Measurements from ENCODE around the gene TRIM28.
"Not testable (repeated sequence)": the region's sequence is repeated elsewhere in the genome, so short reads cannot be mapped to it uniquely, and the experiment has no call there.

Gene TRIM28

DNA sequence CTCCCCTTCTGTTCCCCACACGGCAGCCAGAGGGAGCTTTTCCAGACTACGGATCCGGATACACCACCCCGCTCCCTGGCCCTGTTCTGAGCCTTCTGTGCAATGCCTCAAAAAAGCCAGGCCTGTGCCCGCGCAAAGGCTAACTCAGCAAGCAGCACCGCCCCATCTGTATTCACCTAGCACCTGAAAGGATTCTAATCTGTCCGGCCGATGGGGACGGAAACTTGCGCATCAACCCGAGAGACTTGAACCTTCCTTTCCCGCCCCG is 24.8 kb upstream of the TRIM28 start:
- no peak for DNase-seq (ENCODE audit: low read depth in 2 of 2)

DNA sequence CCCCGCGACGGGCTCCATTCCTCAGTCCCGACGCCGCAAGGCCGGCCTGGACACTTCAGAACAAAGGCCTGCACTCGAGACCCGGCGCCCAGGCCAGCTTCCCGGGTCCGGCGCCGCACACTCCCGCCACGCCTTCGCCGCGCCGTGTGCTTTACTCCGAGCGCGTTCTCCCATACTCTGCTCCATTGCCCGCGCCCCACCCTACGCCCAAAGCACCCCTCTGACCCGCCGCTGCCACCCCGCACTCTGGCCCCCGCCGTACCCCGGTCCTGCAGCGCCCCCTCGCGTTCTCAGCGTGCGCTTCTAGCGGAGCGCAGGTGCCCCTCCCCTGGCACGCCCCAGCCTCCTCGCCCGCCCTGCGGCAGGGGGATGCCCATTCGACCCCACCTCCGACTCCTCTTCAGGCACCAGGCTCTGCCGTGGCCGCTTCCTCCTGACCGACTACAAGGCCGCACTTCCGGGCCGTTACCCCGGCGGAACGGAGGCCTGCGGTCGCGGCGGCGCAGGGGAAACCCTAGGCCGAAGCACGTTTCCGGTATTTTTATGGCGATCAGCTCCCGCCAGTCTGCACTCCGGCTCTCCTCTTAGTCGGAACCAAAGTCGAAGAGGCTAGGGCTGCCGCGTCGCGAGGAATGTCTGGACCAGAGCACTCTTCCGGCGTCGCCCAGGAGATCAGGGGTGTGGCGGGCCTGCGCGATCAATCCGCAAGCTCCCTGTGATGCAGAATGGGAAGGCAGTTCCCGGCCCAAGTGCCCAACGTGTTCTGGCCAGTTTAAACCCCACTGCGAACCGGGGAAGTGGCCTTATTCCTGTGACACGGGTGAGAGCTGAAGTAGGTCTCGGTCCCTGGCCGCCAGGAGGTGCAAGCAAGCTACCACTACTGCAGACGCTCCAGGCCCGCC is 24.3 kb upstream of the TRIM28 start, which contains the start of gene ZBTB45:
Gene ZBTB45, minus strand, starts transcription at position 456 of the 902 bp plus-strand sequence. CDS start 2,137 bp downstream, outside the sequence.
- DNase-seq (ENCODE audit: low read depth in 2 of 2) = peak; percentile 68 to 81

DNA sequence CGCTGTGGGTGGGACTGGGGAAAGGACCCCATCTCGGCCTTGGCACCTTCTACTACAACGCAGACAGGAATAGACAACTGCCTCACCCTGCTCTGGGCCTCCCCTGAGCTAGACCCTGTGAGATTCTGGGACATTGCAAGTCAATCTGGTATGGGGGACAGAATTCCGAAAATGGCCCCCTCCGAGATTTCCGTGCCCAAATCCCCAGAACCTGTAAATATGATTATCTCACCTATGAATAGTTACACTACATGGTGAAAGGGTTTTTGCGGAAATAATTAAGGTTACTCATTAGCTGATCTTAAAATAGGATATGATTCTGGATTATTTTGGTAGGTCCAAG is 23.6 kb upstream of the TRIM28 start:
- no peak for DNase-seq (ENCODE audit: low read depth in 2 of 2)

DNA sequence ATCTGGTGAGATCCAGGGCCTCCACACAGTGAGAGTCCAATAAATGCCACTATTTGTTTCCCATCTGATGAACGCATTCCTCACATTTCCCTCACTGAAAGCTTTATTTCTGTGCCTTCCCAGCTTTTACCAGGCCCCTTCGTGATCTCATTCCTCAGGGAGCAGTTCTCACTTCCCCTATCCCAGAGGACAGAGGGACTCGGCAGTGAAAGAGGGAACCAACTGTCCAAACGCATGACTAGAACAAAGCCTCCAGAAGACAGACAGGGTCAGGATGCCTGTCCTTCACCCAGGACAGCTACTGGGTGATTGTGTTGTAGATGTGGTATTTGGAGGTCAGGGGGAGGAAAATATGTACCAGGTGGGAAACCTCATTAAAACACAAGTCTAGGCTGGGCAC is 22.2 kb upstream of the TRIM28 start:
- no peak for DNase-seq (ENCODE audit: low read depth in 2 of 2)

DNA sequence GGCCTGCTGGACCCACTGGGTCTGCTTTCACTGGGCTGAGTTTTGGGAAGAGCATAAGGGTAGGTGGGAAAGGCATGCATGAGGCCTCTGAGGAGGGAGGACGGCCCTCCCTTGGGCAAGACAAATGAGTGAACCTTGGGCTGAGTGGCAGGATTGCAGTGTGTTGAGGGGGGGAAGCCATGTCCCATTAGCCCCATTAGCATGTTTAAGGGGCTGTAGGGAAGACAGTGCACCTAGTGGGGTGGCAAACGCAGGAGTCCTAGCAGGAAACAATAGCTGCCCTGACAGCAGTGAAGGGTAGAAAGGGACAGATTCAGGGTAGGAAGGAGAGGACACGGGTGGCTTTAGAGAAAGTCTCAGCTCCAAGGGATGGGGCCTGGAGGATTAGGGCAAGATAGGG is 21.2 kb upstream of the TRIM28 start:
- DNase-seq (ENCODE audit: low read depth in 2 of 2) = no peak

DNA sequence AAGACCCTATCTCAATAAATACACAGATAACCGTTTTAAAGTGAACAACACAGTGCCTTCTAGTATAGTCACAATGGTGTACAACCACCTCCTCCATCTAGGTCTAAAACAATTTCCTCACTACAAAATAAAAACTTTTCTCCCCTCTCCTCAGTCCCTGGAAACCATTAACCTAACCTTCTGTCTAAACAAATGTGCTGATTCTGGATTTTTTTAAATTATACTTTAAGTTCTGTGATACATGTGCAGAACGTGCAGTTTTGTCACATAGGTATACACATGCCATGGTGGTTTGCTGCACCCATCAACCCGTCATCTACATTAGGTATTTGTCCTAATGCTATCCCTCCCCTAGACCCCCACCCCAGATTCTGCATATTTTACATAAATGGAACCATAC is 14.5 kb upstream of the TRIM28 start:
- no peak for DNase-seq (ENCODE audit: low read depth in 2 of 2)

DNA sequence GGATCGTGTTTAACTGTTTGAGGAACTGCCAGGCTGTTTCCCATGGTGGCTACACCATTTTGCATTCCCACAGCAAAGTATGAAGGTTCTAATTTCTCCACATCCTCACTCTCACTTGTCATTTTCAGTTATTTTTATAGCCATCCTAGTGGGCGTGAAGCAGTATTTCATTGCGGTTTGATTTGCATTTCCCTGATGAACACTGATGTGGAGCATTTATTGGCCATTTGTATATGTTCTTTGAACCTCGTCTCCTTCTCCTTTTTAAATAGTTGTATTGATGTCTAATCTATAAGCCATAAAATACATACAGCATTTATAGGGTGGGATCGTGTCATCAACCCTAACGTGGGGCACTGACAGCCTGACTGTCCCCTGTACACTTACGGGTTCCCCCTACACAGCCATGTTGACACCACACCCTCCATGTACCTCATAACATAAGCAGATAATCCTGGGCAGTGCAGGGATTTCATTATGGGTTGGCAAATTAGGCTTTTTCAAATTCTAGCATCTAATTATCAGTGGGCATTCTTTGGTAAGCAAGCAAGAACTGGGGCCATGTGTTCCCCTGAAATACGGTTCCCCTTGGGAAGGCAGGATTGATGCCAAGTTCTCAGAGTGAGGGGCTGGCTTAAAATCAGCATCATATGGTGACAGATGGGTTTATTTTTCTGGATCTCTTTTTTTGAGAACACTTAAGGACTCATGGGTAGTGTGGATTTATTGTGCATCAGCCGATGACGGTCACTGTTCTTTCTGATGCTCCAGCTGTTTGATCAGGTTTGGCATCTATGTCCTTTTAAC is 12.6 kb upstream of the TRIM28 start:
- no peak for DNase-seq (ENCODE audit: low read depth in 2 of 2)

DNA sequence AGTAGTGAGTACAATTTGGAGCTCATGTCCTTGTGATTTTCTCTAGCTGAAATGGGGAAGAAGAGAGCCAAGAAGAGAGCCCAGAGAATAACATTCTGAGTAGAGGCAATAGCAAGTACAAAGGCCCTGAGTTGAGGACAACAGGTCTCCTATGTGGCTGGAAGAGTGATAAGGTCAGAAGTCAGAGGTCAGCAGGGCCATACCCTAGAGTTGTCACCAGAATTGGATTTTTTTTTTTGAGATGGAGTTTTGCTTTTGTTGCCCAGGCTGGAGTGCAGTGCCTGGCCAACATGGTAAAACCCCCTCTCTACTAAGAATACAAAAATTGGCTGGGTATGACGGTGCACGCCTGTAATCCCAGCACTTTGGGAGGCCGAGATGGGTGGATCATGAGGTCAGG is 8.0 kb upstream of the TRIM28 start:
- DNase-seq (ENCODE audit: low read depth in 2 of 2) = no peak

DNA sequence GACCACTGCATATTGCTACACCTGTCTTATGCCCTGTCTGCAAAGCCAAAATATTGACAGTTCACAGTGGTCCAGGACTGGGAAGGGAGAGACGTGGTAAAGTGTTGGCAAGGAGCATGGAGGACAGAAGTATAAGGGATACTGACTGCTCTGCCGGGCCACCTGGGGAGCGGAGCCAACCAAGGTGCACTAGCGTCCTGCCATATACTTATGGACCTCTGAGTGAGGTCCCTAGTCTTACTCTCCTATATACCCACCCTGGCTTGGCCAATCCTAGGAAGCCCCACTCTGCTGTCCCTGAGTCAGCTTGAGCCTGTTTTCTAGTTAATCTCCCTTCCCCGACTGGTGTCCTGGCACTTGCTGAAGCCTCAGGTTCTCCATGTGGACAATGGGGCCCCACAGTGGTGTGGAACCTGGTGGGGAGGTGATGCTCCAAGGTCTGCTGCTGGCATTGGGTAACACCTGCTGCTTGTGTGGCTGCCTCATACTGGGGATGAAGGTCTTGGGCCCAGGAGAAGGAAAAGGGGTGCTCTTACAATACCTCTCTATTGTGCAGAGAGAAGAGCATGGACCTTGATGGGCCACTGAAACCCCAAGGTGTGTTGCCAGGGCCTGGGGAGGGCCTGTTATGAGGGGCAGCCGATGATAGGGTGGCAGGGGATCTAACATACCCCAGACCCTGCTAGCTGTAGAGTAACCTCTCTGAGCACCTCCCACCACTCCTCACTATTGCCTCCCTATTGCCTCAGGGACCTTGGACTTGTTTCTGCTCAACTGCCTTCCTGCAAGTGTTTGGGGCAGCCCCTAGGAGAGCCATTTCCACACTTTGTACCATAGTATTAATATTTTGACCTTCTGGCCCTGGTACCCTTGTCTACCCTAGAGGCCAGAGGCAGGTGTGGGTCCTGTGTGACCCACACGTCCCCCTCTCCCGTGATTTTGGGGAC is 6.7 kb upstream of the TRIM28 start:
- DNase-seq (ENCODE audit: low read depth in 2 of 2) = no peak

DNA sequence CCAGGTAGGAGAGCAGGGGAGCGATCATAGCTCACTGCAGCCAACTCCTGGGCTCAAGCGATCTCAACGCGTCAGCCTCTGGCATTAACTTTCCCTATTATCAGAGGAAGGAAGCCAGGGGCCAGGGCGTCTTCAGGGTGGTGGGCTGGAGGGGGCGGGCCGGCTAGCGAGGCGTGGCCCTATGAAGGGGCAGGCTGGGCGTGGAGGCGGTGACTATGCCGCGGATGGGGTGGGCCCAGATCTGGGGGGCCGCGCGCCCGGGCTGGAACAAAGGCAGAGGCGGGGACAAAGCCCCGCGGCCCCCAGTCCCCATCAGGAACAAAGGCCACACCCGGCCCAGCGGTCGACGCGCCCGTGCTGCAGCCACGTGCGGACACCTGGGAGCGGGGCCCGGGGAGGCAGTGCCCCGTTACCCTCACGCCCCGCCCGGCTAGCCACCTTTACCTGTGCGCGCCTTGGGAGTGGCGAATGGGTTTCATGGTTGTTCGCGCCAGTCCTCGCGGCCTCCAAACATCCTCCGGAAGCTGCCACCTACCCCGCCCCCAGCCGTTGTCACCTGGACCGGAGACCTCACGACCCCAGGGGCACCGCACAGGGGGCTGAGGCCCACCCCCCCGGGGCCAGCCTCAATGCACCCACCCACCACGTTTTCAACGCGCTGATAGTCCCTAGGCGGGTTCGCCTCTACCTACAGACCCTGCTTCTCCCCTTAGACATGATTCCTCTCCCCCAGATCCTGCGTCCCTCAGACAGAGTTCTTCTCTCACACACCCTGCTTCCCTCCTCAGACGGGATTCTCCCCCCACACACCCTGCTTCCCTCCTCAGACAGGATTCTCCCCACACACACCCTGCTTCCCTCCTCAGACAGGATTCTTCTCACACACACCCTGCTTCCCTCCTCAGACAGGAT is 5.4 kb upstream of the TRIM28 start:
- DNase-seq (ENCODE audit: low read depth in 2 of 2) = no peak

DNA sequence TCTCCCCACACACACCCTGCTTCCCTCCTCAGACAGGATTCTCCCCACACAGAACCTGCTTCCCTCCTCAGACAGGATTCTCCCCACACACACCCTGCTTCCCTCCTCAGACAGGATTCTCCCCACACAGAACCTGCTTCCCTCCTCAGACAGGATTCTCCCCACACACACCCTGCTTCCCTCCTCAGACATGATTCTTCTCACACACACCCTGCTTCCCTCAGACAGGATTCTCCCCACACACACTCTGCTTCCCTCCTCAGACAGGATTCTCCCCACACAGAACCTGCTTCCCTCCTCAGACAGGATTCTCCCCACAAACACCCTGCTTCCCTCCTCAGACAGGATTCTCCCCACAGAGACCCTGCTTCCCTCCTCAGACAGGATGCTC is 4.7 kb upstream of the TRIM28 start:
- not testable (repeated sequence) for DNase-seq (ENCODE audit: low read depth in 2 of 2)

DNA sequence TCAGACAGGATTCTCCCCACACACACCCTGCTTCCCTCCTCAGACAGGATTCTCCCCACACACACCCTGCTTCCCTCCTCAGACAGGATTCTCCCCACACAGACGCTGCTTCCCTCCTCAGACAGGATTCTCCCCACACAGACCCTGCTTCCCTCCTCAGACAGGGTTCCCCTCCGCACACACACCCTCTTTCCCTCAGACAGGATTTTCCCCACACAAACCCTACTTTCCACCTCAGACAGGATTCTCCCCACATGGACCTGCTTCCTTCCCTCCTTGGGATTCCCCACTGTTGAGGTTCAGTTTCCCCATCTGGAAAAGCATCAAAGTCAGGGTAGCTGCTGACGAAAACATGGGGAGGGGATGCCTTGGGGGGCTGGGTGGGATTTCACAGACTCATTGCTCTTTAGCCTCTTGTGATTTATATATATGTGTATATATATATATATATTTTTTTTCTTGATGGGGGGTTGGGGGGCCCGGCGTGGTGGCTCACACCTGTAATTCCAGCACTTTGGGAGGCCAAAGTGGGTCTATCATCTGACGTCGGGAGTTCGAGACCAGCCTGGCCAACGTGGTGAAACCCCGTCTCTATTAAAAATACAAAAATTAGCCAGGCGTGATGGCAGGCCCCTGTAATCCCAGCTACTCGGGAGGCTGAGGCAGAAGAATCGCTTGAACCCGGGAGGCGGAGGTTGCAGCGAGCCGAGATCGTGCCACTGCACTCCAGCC is 1.1 kb upstream of the TRIM28 start:
- DNase-seq (ENCODE audit: low read depth in 2 of 2) = not testable (repeated sequence)

DNA sequence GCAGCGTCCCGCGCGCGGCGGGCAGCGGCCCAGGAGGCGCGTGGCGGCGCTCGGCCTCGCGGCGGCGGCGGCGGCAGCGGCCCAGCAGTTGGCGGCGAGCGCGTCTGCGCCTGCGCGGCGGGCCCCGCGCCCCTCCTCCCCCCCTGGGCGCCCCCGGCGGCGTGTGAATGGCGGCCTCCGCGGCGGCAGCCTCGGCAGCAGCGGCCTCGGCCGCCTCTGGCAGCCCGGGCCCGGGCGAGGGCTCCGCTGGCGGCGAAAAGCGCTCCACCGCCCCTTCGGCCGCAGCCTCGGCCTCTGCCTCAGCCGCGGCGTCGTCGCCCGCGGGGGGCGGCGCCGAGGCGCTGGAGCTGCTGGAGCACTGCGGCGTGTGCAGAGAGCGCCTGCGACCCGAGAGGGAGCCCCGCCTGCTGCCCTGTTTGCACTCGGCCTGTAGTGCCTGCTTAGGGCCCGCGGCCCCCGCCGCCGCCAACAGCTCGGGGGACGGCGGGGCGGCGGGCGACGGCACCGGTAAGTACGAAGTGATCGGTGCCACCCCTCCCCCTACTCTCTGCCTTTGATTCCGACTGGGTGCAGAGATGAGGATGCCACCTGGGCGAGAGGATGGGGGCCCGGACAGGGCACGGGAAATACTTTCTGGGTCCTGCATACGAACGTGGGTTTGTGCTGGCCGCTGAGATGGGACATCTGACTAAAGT is 874 bp downstream of the TRIM28 start:
- DNase-seq (ENCODE audit: low read depth in 2 of 2) = peak; percentile 54

DNA sequence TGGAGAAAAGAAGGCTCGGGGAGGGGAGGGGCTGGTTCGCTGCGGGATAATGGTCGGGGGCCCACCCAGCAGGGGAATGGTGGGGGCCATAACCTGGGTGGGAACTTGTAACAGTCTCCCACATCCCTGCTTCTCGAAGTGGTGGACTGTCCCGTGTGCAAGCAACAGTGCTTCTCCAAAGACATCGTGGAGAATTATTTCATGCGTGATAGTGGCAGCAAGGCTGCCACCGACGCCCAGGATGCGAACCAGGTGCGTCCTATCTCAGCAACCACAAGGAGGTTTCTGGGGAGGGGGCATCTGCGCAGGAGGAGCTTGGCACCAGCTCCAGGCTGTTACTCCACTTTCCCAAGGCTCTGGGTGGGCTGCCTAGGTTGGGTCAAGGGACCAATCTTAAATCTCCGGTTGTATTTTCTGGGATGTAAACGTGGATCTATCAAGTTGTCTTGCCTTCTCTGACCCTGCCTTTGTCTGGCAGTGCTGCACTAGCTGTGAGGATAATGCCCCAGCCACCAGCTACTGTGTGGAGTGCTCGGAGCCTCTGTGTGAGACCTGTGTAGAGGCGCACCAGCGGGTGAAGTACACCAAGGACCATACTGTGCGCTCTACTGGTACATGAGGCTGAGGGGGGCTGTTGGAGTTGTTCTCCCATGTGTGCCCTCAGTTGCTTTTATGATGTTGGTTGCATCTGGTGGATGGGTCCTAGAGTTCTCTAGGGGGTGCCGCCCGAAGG is 1.6 kb downstream of the TRIM28 start:
- no peak for DNase-seq (ENCODE audit: low read depth in 2 of 2)

DNA sequence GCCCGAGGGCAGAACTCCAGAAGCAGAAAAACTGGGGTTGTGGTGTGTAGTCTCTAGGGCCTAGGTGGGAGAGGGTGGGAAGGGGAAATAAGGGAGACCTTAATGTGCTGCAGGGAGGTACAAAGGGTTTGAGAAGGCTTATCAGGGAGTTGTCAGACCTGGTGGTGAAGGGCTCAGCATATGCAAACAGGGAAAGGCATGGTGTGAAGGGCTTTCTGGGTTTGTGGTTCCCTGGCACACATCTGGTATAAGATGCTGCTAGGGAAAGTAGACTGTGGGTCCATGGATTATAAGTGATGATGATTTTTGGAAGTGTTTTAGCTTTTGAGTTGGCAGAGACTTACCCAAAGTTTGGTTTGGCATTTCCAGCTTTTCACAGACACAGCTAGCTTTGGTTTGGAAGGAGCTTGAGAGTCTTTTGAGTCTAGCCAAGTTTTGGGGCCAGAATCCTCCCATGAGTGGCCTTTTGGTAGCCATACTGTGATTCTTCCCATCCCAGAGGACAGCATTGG is 2.2 kb downstream of the TRIM28 start:
- no peak for DNase-seq (ENCODE audit: low read depth in 2 of 2)

DNA sequence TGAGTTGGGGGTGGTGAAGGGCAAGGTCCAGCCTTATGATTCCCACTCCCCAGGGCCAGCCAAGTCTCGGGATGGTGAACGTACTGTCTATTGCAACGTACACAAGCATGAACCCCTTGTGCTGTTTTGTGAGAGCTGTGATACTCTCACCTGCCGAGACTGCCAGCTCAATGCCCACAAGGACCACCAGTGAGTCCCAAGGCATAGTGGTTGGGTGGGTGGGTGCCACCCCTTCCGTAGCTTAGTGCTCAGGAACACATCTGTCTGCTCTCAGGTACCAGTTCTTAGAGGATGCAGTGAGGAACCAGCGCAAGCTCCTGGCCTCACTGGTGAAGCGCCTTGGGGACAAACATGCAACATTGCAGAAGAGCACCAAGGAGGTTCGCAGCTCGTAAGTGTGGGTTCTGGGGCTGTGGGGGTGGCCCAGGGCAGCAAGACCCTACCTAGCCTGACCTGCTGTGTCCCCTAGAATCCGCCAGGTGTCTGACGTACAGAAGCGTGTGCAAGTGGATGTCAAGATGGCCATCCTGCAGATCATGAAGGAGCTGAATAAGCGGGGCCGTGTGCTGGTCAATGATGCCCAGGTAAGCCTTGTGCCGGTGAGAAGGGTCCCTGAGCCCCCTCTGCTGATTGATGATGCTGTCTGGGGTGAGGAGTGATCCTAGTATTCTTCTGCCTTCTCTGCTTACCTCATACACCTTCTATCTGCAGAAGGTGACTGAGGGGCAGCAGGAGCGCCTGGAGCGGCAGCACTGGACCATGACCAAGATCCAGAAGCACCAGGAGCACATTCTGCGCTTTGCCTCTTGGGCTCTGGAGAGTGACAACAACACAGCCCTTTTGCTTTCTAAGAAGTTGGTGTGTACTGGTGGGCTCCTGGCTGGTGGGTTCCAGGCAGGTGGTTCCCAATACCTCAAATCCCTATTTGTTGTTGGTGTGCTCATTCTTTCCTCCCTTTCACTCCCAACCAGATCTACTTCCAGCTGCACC is 3.8 kb downstream of the TRIM28 start:
- DNase-seq (ENCODE audit: low read depth in 2 of 2) = no peak

DNA sequence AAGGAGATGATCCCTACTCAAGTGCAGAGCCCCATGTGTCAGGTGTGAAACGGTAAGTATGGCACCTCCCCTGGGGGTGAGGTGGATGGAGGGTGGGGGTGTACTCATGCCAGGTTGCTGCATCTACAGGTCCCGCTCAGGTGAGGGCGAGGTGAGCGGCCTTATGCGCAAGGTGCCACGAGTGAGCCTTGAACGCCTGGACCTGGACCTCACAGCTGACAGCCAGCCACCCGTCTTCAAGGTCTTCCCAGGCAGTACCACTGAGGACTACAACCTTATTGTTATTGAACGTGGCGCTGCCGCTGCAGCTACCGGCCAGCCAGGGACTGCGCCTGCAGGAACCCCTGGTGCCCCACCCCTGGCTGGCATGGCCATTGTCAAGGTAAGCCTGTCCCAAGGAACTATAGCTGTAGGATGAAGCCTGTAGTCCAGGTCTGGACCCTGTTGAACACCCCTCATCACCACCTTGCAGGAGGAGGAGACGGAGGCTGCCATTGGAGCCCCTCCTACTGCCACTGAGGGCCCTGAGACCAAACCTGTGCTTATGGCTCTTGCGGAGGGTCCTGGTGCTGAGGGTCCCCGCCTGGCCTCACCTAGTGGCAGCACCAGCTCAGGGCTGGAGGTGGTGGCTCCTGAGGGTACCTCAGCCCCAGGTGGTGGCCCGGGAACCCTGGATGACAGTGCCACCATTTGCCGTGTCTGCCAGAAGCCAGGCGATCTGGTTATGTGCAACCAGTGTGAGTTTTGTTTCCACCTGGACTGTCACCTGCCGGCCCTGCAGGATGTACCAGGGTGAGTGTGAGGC is 5.2 kb downstream of the TRIM28 start:
- no peak for DNase-seq (ENCODE audit: low read depth in 2 of 2)

Measured in stimulated activated CD4-positive, alpha-beta T cell treated with anti-CD3 and anti-CD28 coated beads, Interleukin-1b, Interleukin-23, amount 100 ng/mL, for 1 hour (primary cell).